Pancreas (tissue), 10 donors: ENCODE measurements around the gene ACTL7A. TPM values are rescaled to one million over a fixed set of nuclear protein-coding genes. Genes with fewer than 3 reads are reported as not detected.

Source experiments
- ATAC-seq, 4 donors: fragments of 200-7000 bp; cut with Tn5 transposase; one replicate each; pipeline versions ENCODE4 v1.8.0 to v1.9.1; 2020; ENCODE audit warnings: mild to moderate bottlenecking in 4 of 4, moderate library complexity in 4 of 4
- DNase-seq, 6 donors: peaks; one replicate each; pipeline ENCODE4 v3.0.0-alpha.2; 2020
- FAIRE-seq: peaks from 2 replicates; lab custom pipeline; 2012; peaks lifted over from hg19 to GRCh38; lab: Jason Lieb, UNC
- H3K27ac ChIP-seq, 4 donors: fragments of 200-600 bp; sonication (generic); 1 replicate in 3 of 4; 2 replicates in 1 of 4; pipeline versions ENCODE4 v1.5.0 to v1.8.0; 2020
- H3K27me3 ChIP-seq, 4 donors: fragments of 200-600 bp; one replicate each; pipeline ENCODE4 v1.8.0; 2021
- H3K36me3 ChIP-seq, 3 donors: fragments of 200-600 bp; sonication (generic) in 1 of 3; one replicate each; pipeline versions ENCODE4 v1.5.0 to v1.8.0; 2020 to 2021
- H3K4me1 ChIP-seq, 3 donors: fragments of 200-600 bp; one replicate each; pipeline ENCODE4 v1.8.0; 2021
- H3K4me3 ChIP-seq, 4 donors: fragments of 200-600 bp; sonication (generic) in 2 of 4; one replicate each; pipeline versions ENCODE4 v1.5.0 to v1.8.0; 2020 to 2021
- H3K9me3 ChIP-seq, 4 donors: fragments of 200-600 bp; one replicate each; pipeline ENCODE4 v1.8.0; 2021
- WGBS, 2 donors: extraction: QIAGEN DNeasy Blood & Tissue Kit; methylation state at CpG; one replicate each; pipeline ENCODE4 v1.1.7; 2013; 5-methylcytosine and 5-hydroxymethylcytosine counted together
- intact Hi-C, 3 donors: fragments of 100-400 bp; cut with DNase I; formaldehyde crosslinking; loops; one replicate each; pipeline versions ENCODE4 v1.11.1 to v1.14.2; 2022
- polyA plus RNA-seq, 2 donors: library from polyadenylated mRNA; stranded (reverse); fragments of 200-250 nt; gene quantifications; one replicate each; pipeline ENCODE4 v1.2.3, GENCODE V29; 2013
- total RNA-seq, 6 donors: library from RNA; stranded (reverse); fragmentation: NEBNext Ultra II Directional in 4 of 6; extraction: Animal tissue kit (Norgen Biotek cat#: 25700) in 4 of 6; gene quantifications; one replicate each; pipeline versions ENCODE4 v1.2.1 to v1.2.4, GENCODE V29; 2021 to 2023
- TF ChIP-seq, protein P1 (sequence below), 4 donors: fragments of 200-600 bp; sonication (generic) in 3 of 4; IDR thresholded peaks; one replicate each; pipeline versions ENCODE4 v1.5.0 to v1.8.0; 2021; ENCODE audit warnings: antibody characterized with exemption in 4 of 4
- donor health status: healthy with polysubstance abuse.
- donor health status: DM: no; HTN: no; CAD: no; lungs with moderate emphysema.
- donor health status: DM: no; HTN: no; CAD: no.
- donor health status: control.
- donor health status: control.
- donor health status: Bipolar disorder and iron deficiency.
- donor health status: DM: yes; HTN: yes; CAD: no.
- donor health status: DM: no; HTN: no; CAD: no.
- donor health status: DM: no; HTN: no; CAD: no.
- donor health status: DM: yes; HTN: yes; CAD: no.

ACTL7A gene
- total and polyA plus RNA-seq, 8 donors, result not detected

DNA sequence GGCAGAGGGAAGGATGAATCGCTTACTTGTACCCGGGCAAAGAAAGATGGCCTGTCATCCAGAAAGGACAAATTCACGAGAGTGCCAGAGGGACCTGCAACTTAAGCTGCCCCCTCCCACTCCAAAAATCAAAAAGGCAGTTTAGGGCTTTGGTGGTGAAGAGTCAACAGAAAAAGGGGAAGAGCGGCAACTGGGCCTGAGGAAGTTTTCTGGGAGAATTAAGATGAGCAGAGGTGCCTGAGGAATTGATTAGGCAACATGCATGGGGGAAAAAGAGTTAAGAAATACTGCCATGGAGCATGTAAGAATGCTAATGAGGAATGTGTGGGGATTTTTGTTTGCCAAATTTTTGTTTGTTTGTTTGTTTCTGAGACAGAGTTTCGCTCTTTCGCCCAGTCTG, 4.5 kb upstream of the ACTL7A start:
- H3K27me3 ChIP-seq, result no peaks in the 10 kb centered on the region
- ATAC-seq (no peak), FAIRE-seq (no peak), DNase-seq (no peak)
- WGBS, 2 donors, result 84 to 85% methylated on average over 6 of the region's 6 CpGs
- no peaks in the 10 kb centered on the region for H3K4me1 ChIP-seq
- no peak overlapping the region for H3K4me3 ChIP-seq
- TF ChIP-seq, protein P1, sequence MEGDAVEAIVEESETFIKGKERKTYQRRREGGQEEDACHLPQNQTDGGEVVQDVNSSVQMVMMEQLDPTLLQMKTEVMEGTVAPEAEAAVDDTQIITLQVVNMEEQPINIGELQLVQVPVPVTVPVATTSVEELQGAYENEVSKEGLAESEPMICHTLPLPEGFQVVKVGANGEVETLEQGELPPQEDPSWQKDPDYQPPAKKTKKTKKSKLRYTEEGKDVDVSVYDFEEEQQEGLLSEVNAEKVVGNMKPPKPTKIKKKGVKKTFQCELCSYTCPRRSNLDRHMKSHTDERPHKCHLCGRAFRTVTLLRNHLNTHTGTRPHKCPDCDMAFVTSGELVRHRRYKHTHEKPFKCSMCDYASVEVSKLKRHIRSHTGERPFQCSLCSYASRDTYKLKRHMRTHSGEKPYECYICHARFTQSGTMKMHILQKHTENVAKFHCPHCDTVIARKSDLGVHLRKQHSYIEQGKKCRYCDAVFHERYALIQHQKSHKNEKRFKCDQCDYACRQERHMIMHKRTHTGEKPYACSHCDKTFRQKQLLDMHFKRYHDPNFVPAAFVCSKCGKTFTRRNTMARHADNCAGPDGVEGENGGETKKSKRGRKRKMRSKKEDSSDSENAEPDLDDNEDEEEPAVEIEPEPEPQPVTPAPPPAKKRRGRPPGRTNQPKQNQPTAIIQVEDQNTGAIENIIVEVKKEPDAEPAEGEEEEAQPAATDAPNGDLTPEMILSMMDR (IDR thresholded peaks at IDR 0.05), result no peak
- H3K27ac ChIP-seq, result no peak overlapping the region
- H3K9me3 ChIP-seq, result no peaks in the 10 kb centered on the region
- no peaks in the 10 kb centered on the region for H3K36me3 ChIP-seq
- intact Hi-C loops, result no loop called here

DNA sequence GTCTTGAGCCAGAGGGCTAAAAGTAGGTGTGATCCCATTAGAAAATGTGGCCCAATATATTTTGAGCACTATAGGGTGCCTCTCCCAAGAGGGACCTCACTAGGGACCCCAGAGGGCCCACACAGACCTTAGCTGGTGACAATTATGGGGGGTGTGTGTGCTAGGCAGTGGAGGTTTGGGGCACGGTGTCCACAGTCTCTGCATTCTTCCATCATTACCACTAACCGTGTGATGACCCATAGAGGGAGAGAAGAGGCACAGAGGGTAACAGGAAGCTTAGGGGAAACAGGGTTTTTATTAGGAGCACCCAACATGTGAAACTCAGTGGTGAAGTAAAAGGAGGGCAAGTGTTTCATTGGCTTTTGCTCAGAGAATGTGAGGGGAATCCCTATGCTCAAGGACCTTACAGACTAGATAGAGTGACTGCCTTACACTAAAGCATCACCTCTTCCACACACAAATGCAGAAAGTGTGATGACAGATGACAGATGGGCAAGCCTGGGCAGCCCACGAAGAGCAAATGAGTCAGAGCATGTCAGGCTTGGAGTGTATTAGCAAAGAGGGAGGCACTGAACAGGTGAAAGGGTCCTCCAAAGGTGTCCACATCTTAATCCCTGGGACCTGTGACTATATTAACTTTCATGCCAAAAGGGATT, 2.5 kb upstream of the ACTL7A start:
- no peaks in the 10 kb centered on the region for H3K9me3 ChIP-seq
- no peaks in the 10 kb centered on the region for H3K4me1 ChIP-seq
- no peaks in the 10 kb centered on the region for H3K36me3 ChIP-seq
- H3K27me3 ChIP-seq, result no peaks in the 10 kb centered on the region
- no peak for DNase-seq
- no peak for ATAC-seq
- no peak overlapping the region for H3K4me3 ChIP-seq
- intact Hi-C loops, result no loop called here
- TF ChIP-seq, protein P1 (IDR thresholded peaks at IDR 0.05), result no peak
- no peak overlapping the region for H3K27ac ChIP-seq
- 72 to 83% methylated on average over 3 of the region's 3 CpGs for WGBS, 2 donors
- FAIRE-seq, result no peak

DNA sequence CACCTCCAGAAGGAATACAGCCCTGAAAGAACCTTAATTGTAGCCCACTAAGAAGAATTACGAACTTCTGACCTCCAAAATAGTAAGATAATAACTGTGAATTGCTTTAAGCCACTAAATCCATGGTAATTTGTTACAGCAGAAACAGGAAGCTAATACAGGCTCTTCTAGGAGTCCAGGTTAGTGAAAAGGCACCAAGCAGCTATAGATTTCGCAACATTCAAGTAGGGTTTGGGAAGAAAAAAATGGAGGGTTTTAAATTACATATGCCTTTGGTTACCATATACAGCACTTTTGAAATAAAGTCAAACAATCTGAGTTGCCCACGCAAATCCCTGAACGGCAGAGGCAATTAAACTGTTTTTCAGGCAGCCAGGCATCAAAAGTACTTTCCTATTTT, 1.7 kb upstream of the ACTL7A start:
- no peak overlapping the region for H3K27ac ChIP-seq
- H3K36me3 ChIP-seq, result no peaks in the 10 kb centered on the region
- WGBS, 2 donors, result 76 to 85% methylated on average over 4 of the region's 4 CpGs
- intact Hi-C loops, result no loop called here
- H3K9me3 ChIP-seq, result no peaks in the 10 kb centered on the region
- FAIRE-seq (no peak), ATAC-seq (no peak), DNase-seq (no peak)
- no peaks in the 10 kb centered on the region for H3K4me1 ChIP-seq
- TF ChIP-seq, protein P1 (IDR thresholded peaks at IDR 0.05), result no peak
- no peak overlapping the region for H3K4me3 ChIP-seq
- no peaks in the 10 kb centered on the region for H3K27me3 ChIP-seq

DNA sequence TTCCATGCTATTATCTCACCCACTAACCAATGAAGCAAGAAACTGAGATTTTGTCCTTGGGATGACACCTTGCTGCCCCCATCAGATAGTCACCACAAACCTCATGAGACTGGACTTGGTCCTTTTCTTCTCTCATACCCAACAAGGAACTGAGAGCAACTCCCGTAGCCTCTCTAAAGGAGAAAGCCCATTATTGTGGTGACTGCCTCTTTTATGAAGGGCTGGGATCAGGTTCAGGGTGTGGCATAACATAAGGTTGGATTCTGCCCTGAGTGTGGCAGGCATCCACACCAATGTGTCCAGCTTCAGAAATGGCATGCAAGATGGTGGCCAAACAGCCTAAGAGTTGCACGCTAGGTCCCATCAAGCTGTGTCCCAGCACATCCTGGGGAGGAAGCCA, 1.3 kb upstream of the ACTL7A start:
- ATAC-seq (no peak), DNase-seq (no peak), FAIRE-seq (no peak)
- 91 to 94% methylated on average over 2 of the region's 2 CpGs for WGBS, 2 donors
- Histone ChIP-seq H3K4me3 (no peak overlapping the region), H3K4me1 (no peaks in the 10 kb centered on the region), H3K9me3 (no peaks in the 10 kb centered on the region), H3K36me3 (no peaks in the 10 kb centered on the region), H3K27me3 (no peaks in the 10 kb centered on the region), H3K27ac (no peak overlapping the region)
- intact Hi-C loops, result no loop called here
- TF ChIP-seq, protein P1 (IDR thresholded peaks at IDR 0.05), result no peak

DNA sequence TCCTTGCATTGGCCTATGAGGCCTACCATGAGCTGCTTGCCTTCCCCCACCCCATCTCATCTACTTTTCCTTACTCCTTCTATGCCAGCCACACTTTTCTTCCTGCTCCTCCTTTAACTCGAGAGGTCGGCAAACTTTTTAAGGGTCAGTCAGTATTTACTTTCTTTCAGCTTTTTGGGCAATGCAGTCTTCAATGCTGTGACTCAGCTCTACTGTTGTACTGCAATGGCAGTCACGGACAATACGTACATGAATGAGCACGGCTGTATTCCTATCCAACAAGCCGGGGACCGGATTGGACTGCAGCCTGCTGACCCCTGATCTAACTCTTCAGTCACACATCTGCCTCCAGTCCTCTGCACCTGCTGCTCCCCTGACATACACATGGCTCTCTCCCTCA, 602 bp upstream of the ACTL7A start:
- Histone ChIP-seq H3K9me3 (no peaks in the 10 kb centered on the region), H3K27ac (no peak overlapping the region), H3K36me3 (no peaks in the 10 kb centered on the region), H3K27me3 (no peaks in the 10 kb centered on the region), H3K4me1 (no peaks in the 10 kb centered on the region), H3K4me3 (no peak overlapping the region)
- intact Hi-C loops, result no loop called here
- DNase-seq (no peak), FAIRE-seq (no peak), ATAC-seq (no peak)
- TF ChIP-seq, protein P1 (IDR thresholded peaks at IDR 0.05), result no peak
- 66 to 75% methylated on average over 7 of the region's 7 CpGs for WGBS, 2 donors
